NCI-H526 treated with DMSO at 0.1 percent for 48 hours (cell line): ENCODE data around the gene BBS9.

Experiments
- DNase-seq: peaks from one replicate; lab custom pipeline; 2025; lab: John Stamatoyannopoulos, UW

BBS9 gene

GRCh38 chr7:33650828-33651227 lies 521.5 kb downstream of the BBS9 start:
- no peak for DNase-seq

- no peak for DNase-seq
Observed at GRCh38 chr7:33651998-33652515, 522.7 kb downstream of the BBS9 start.

GRCh38 chr7:33654676-33655075 lies 525.3 kb downstream of the BBS9 start:
- DNase-seq = no peak
